ENCODE results near the gene GOLGA8A. TPM values are rescaled to one million over a fixed set of nuclear protein-coding genes. Genes with fewer than 3 reads are reported as not detected.

GOLGA8A gene
- total RNA-seq = 10 to 100 TPM in 7 of 9 donors, 1 to 10 TPM in 2; 5.6 to 45.9 (median 15.7) TPM
- polyA plus RNA-seq = 100 to 1,000 TPM in 2 of 3 donors, 10 to 100 TPM in 1; 11.6 to 169 (median 145) TPM
- long read RNA-seq, donor 1 = 0 reads
- long read RNA-seq, donor 2 = 0 reads
- long read RNA-seq, donor 3 = 0 reads
- long read RNA-seq, donor 4, partial matches to known transcripts = 0 of 2 reads
- long read RNA-seq, donor 4, other reads (novel, unspliced or antisense) = 2 of 2 reads
- long read RNA-seq, donor 5, partial matches to known transcripts = 5 of 21 reads
- long read RNA-seq, donor 5, other reads (novel, unspliced or antisense) = 16 of 21 reads
- long read RNA-seq, donor 6, partial matches to known transcripts = 3 of 5 reads
- long read RNA-seq, donor 6, other reads (novel, unspliced or antisense) = 2 of 5 reads
- long read RNA-seq, donor 7 = 0 reads
- long read RNA-seq, donor 8 = 0 reads
- long read RNA-seq, donor 9 = 0 reads
- long read RNA-seq, donor 10 = 0 reads

GRCh38 chr15:34437687-34438086 lies at the start of gene GOLGA8A:
TSS of gene GOLGA8A (minus strand) at chr15:34437808. CDS start at chr15:34389691, 48,117 bp downstream.
- TF ChIP-seq CTCF (IDR thresholded peaks at IDR 0.05) = no peak
- no peaks in the 10 kb centered on the region for H3K9me3 ChIP-seq (replicated peaks in 1 of 3)
- H3K4me1 ChIP-seq (replicated peaks in 1 of 2) = peaks cover 0 to 4% of the 10 kb centered on the region in 2 donors
- peak in 6 of 7 donors; percentile 40 to 85 (median 66) for DNase-seq
- H3K4me3 ChIP-seq = peak within 1 kb of the TSS in 3 of 4 donors; percentile 22 to 62 (median 51)
- intact Hi-C loops (cut with DNase I) = no loop called here
- H3K27ac ChIP-seq = peak within 1 kb of the TSS in 1 of 5 donors; percentile 22
- 0 to 2% (median 1%) methylated on average over 7 to 33 of the region's 33 CpGs for WGBS, 4 donors
- H3K36me3 ChIP-seq (replicated peaks in 1 of 2) = no peaks in the 10 kb centered on the region
- H3K27me3 ChIP-seq = no peaks in the 10 kb centered on the region

GRCh38 chr15:34483644-34484043 lies 46.0 kb upstream of the GOLGA8A start:
- DNase-seq = no peak
- Histone ChIP-seq H3K36me3 (replicated peaks in 1 of 2) (no peaks in the 10 kb centered on the region), H3K27me3 (no peaks in the 10 kb centered on the region), H3K9me3 (replicated peaks in 1 of 3) (no peaks in the 10 kb centered on the region), H3K4me1 (replicated peaks in 1 of 2) (no peaks in the 10 kb centered on the region), H3K4me3 (no peak overlapping the region), H3K27ac (no peak overlapping the region)
- WGBS, 4 donors = 86 to 89% (median 86%) methylated on average over 3 of the region's 3 CpGs
- TF ChIP-seq CTCF (IDR thresholded peaks at IDR 0.05) = no peak
- no peak for TF ChIP-seq POLR2A (IDR thresholded peaks at IDR 0.05)
- intact Hi-C loops (cut with DNase I) = no loop called here

- no peaks in the 10 kb centered on the region for H3K9me3 ChIP-seq (replicated peaks in 1 of 3)
- H3K36me3 ChIP-seq (replicated peaks in 1 of 2) = no peaks in the 10 kb centered on the region
Observed at GRCh38 chr15:34481370-34481769, 43.8 kb upstream of the GOLGA8A start.

GRCh38 chr15:34473840-34474239 lies 36.2 kb upstream of the GOLGA8A start:
- no peak for DNase-seq
- Histone ChIP-seq H3K4me1 (replicated peaks in 1 of 2) (no peaks in the 10 kb centered on the region), H3K9me3 (replicated peaks in 1 of 3) (no peaks in the 10 kb centered on the region), H3K27me3 (no peaks in the 10 kb centered on the region), H3K4me3 (no peak overlapping the region), H3K27ac (no peak overlapping the region), H3K36me3 (replicated peaks in 1 of 2) (no peaks in the 10 kb centered on the region)
- WGBS, 4 donors = 62 to 71% (median 63%) methylated on average over 1 of the region's 1 CpG
- TF ChIP-seq CTCF (IDR thresholded peaks at IDR 0.05) (no peak), POLR2A (IDR thresholded peaks at IDR 0.05) (no peak)
- intact Hi-C loops (cut with DNase I) = no loop called here

More at GRCh38 chr15:34481370-34481769, 43.8 kb upstream of the GOLGA8A start:
- no peaks in the 10 kb centered on the region for H3K4me1 ChIP-seq (replicated peaks in 1 of 2)
- intact Hi-C loops (cut with DNase I) = no loop called here
- TF ChIP-seq POLR2A (IDR thresholded peaks at IDR 0.05) = no peak
- TF ChIP-seq CTCF (IDR thresholded peaks at IDR 0.05) = no peak
- no peak overlapping the region for H3K27ac ChIP-seq
- WGBS, 4 donors = 67 to 81% (median 78%) methylated on average over 3 of the region's 3 CpGs
- no peak for DNase-seq
- no peak overlapping the region for H3K4me3 ChIP-seq
- H3K27me3 ChIP-seq = no peaks in the 10 kb centered on the region

Measured in adrenal gland (tissue), 19 donors.